ENCODE results near the gene GUCD1. TPM values are rescaled to one million over a fixed set of nuclear protein-coding genes. Genes with fewer than 3 reads are reported as not detected.

The GUCD1 gene
- total and polyA plus RNA-seq, 9 of the 15 experiments (the other 6 are each of a cell fraction or from before 2014, with no cell fraction given) = 31.5 to 67.8 (median 50.3) TPM

DNA sequence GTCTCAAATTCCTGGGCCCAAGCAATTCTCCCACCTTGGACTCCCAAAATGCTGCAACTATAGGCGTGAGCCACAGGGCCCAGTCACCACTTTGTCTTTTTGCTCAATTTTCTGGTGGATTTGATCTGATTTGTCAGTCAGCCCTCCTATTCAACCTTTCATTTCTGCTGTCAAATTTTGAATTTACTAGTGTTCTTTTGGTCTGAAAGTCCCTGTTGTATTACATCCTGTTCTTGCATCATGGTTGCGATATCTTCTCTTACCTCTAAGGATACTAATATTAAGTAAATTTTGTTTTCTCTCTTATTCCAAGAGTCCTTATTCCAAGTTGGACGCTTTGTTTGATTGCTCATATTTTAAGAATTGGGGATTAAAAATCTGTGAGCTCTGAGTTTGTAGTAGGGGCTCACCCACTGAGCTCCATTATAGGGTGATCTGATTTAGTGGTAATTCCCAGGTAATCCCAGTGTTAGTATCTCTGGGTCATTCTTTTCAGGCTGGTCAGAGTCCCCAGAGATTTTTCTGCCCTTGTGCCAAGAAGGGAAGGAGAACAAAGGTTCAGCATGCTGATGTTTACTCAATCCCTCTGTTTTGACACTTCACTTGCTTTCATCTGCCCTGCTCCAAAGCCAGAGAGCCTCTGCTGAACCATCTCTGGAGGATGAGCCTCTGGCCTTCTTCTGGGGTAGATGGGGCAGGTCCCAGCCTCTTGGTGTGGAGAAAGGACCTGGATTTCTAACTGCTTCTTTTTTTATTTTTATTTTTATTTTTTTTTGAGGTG lies 49.8 kb downstream of the GUCD1 start:
- Histone ChIP-seq H3K9me3 (replicated peaks; ENCODE audit: control insufficient read depth, insufficient read depth, low read depth, low read length) (no peaks in the 10 kb centered on the region), H3K36me3 (ENCODE audit: control insufficient read depth, insufficient read depth, low read length) (no peaks in the 10 kb centered on the region), H3K4me2 (ENCODE audit: insufficient read depth, low read length) (no peak overlapping the region), H2AFZ (ENCODE audit: low read depth, low read length) (no peak overlapping the region), H3K4me3 (no peak overlapping the region), H3K9me1 (ENCODE audit: control insufficient read depth, insufficient read depth, low read length) (no peaks in the 10 kb centered on the region), H3K27ac (ENCODE audit: extremely low read depth, low read depth, low read length) (no peak overlapping the region), H3K9ac (ENCODE audit: insufficient read depth in 1 of 2, low read depth in 2 of 2, low read length in 2 of 2) (no peak overlapping the region), H3K4me1 (replicated peaks in 1 of 2; ENCODE audit: control insufficient read depth in 2 of 2, insufficient read depth in 2 of 2, low read length in 2 of 2) (peaks cover 1 to 4% of the 10 kb centered on the region in 2 experiments; a peak in 4 of 5 replicates), H4K20me1 (replicated peaks; ENCODE audit: control insufficient read depth, insufficient read depth, low read length) (no peaks in the 10 kb centered on the region), H3K27me3 (ENCODE audit: control insufficient read depth in 2 of 2, insufficient read depth in 2 of 2, low read length in 2 of 2) (peaks cover 0 to 8% of the 10 kb centered on the region in 2 experiments; a peak in 2 of 5 replicates), H3K79me2 (ENCODE audit: control insufficient read depth, insufficient read depth, low read length) (no peaks in the 10 kb centered on the region)
- WGBS (ENCODE audit: insufficient coverage, low coverage, missing lambda C conversion rate) = 48% methylated on average over 3 of the region's 3 CpGs
- no peak for FAIRE-seq
- no TSS peak for BruUV-seq (replicated peaks)
- ChIA-PET CTCF (ENCODE audit: low intra/inter-chr PET ratio) (no interaction called here), POLR2A (no interaction called here)
- in situ Hi-C loops (cut with MboI) = loop anchor here (25.0 kb wide), 1 partner anchor 543 kb away; the partner anchor contains the start of genes DDT, DDTL and GSTT2B
- ATAC-seq = no peak
- no peak for DNase-seq (ENCODE audit: extremely low read depth in 1 of 4, low spot score in 3 of 4)
- intact Hi-C loops (cut with micrococcal nuclease) = loop anchor here (5.0 kb wide), 1 partner anchor 83 kb away; no protein-coding TSS in a partner anchor
- TF ChIP-seq ELF1 (tag; IDR thresholded peaks at IDR 0.05) (no peak), RBFOX2 (IDR thresholded peaks at IDR 0.05; ENCODE audit: low read depth, low read length) (no peak), SMARCC2 (IDR thresholded peaks at IDR 0.05; ENCODE audit: low read depth) (no peak), NFATC3 (IDR thresholded peaks at IDR 0.05) (no peak), MYNN (IDR thresholded peaks at IDR 0.05) (no peak), MYNN (CRISPR knock-in tag; IDR thresholded peaks at IDR 0.05) (no peak), TCF7L2 (IDR thresholded peaks at IDR 0.05; ENCODE audit: low read depth, low read length) (no peak), ZNF354B (CRISPR knock-in tag; IDR thresholded peaks at IDR 0.05) (no peak), HMG20A (CRISPR knock-in tag; conservative IDR thresholded peaks at IDR 0.05) (no peak), NEUROD1 (IDR thresholded peaks at IDR 0.05; ENCODE audit: borderline replicate concordance, low read depth, low read length, partially characterized antibody) (no peak), UBTF (IDR thresholded peaks at IDR 0.05; ENCODE audit: borderline replicate concordance in 1 of 2, low read depth in 2 of 2, low read length in 2 of 2) (no peak), GATAD2B (IDR thresholded peaks at IDR 0.05; ENCODE audit: borderline replicate concordance) (no peak), SPI1 (IDR thresholded peaks at IDR 0.05; ENCODE audit: borderline replicate concordance, low read depth, low read length) (no peak)
- TF ChIP-seq, protein P1, sequence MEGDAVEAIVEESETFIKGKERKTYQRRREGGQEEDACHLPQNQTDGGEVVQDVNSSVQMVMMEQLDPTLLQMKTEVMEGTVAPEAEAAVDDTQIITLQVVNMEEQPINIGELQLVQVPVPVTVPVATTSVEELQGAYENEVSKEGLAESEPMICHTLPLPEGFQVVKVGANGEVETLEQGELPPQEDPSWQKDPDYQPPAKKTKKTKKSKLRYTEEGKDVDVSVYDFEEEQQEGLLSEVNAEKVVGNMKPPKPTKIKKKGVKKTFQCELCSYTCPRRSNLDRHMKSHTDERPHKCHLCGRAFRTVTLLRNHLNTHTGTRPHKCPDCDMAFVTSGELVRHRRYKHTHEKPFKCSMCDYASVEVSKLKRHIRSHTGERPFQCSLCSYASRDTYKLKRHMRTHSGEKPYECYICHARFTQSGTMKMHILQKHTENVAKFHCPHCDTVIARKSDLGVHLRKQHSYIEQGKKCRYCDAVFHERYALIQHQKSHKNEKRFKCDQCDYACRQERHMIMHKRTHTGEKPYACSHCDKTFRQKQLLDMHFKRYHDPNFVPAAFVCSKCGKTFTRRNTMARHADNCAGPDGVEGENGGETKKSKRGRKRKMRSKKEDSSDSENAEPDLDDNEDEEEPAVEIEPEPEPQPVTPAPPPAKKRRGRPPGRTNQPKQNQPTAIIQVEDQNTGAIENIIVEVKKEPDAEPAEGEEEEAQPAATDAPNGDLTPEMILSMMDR (IDR thresholded peaks at IDR 0.05 in 2 of 3, conservative IDR thresholded peaks at IDR 0.05 in 1 of 3; ENCODE audit: insufficient read depth in 2 of 3, low read depth in 1 of 3, low read length in 3 of 3) = no peak
